GM12801 (cell line): ENCODE data around the gene PIMREG.

Experiments
- TF ChIP-seq, protein P1 (sequence below): IDR thresholded peaks from one replicate; pipeline ENCODE4 v1.5.1; 2011; ENCODE audit warnings: control low read depth; ENCODE audit not compliant: insufficient read length; ENCODE audit errors: extremely low read depth

The PIMREG gene

DNA sequence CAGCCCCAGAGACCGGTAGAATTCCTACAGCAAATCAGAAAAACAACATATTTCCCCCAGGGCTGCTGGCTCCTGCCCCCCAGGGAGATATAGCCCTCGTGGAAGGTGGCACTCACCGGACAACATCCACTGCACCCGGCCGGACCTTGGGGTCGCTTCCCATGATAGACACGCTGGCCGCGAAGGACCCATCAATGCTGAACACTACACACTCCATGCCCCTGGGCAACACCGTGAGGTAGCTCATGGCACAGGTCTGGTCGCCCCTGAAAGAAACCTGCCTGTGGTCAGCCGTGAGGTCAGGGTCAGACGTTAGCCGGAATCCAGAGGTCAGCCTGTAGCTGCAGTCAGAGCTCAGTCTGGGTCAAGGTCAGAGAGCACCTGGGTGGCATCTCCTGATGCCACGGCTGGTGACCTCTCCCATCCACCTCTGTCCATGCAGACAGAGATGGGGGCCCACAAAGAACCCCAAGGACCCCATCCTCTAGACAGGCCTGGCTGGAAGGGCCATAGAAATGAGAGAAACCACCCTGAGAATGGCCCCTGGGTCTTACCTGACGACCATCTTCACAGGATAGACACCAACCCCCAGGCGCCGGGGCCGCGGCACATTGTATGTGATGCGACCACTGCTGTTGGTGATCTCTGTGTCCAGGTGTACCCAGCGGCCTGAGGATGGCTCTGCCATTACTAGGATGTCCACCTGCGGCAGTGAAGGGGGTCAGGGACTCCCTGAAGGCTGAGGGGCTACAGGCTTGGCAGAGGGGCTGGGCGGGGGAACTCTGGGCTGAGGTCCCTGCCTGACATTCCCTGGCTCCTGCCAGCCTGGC, 19.6 kb downstream of the PIMREG start:
- TF ChIP-seq, protein P1, sequence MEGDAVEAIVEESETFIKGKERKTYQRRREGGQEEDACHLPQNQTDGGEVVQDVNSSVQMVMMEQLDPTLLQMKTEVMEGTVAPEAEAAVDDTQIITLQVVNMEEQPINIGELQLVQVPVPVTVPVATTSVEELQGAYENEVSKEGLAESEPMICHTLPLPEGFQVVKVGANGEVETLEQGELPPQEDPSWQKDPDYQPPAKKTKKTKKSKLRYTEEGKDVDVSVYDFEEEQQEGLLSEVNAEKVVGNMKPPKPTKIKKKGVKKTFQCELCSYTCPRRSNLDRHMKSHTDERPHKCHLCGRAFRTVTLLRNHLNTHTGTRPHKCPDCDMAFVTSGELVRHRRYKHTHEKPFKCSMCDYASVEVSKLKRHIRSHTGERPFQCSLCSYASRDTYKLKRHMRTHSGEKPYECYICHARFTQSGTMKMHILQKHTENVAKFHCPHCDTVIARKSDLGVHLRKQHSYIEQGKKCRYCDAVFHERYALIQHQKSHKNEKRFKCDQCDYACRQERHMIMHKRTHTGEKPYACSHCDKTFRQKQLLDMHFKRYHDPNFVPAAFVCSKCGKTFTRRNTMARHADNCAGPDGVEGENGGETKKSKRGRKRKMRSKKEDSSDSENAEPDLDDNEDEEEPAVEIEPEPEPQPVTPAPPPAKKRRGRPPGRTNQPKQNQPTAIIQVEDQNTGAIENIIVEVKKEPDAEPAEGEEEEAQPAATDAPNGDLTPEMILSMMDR: no peak

DNA sequence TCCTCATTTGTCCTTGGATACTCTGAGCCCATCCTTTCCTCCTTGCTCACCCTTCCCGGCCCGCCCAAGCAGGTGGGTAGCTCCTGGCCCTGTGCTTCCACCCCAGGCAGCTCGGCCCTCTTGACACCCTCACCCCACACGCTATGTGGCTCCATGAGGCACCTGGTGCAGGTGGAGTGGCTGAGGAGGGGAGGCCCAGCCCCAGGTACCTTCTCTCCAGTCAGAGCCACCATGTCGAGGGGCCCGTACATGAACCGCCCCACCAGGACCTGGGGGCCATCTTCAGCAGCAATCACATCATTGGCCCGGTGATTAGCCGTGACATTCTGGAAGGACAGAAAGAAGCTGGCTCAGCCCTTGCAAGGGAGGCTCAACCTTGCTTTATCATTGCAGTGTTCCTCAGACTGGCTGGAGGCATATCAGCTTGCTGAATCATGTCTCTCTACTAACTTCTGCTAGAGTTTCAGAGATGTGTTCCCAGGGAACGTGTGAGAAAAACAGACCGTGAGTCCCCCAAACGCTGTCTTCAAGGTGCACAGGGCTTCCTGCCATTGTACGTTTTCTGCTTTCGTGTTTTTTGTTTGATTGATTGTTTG, 20.3 kb downstream of the PIMREG start:
- TF ChIP-seq, protein P1: no peak

DNA sequence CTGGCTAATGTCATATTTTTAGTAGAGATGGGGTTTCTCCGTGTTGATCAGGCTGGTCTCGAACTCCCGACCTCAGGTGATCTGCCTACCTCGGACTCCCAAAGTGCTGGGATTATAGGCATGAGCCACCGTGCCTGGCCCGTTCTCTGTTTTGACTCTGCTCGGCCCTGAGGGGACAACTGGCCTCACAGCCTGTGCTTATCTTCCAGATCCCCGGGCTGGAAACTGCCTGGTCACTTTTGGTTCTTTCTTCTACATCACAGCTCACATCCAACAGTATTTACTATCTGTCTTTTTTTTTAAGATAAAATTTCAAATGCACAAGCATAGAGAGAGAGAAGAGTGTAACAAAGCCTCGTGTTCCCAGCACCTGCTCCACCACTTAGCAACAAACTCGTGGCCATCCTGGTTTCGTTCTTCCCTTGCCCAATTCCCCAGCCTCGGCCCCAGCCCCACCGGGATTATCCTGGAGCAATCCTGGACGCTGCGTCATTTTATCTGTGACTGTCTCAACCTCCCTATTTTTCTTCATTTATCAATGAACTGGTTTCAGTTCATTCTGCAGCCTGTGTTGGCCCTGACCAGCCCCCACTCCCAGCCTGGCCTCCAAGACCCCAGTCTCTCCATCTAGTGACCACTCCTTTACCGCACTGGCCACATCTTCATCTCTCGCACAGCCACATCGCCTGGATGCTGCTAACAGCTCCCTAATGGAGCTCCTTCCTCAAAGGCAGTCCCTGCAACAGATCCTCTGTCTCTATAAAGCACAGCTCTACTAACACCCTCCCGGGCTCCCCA, 21.1 kb downstream of the PIMREG start:
- TF ChIP-seq, protein P1: no peak

DNA sequence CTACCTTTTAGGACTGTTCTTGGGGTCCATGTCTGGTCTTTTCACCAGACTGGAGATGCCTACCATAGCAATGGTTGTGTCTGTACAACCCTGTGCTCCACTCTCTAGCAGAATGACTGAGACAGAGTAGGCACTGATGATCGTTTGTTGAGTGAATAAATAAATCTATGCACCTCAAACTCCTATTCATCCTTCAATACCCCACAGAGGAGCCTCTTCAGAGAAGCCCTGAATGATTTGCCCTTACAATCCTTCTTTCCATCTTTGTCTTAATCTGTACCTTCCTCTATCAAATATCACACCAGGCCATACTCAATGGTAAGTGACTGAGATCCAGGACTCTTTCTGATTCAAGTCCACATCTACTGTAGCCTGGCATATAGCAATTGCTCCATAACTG, 23.3 kb downstream of the PIMREG start:
- TF ChIP-seq, protein P1: no peak

DNA sequence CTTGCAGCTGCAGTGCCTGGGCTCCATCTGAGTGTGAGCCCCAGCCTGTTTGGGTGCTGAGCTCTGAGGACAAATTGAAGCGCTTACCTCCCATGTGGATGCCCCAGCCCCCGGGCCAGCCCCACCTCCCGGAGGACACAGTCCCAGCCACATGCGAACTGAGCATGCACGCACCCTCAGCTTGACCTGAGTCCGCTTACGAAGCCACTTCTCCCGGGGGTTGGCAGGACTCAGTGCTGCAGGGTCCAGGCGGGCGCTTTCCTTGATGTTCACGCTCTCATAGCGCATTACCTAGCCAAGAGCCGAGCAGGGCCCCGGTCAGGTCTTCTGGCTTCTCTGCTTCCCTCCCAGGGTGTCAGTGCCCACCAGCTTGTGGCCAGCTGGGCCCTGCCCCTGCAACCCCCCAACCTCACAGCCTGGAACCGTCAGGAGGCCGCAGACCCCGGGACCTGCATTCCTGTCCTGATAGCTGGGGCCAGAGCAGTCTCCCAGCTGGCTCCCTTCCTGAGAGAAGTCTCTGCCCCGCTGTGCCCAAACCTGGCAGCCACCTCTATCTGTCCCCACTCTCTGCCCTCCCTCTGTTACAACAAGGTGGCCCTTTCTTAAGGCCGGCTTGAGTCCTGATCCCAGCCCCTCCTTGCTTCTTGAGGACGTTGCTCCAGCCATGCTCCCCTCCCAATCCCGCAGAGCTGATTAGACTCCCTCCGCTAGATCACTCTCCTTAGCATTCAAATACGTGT, 24.0 kb downstream of the PIMREG start:
- TF ChIP-seq, protein P1: no peak

DNA sequence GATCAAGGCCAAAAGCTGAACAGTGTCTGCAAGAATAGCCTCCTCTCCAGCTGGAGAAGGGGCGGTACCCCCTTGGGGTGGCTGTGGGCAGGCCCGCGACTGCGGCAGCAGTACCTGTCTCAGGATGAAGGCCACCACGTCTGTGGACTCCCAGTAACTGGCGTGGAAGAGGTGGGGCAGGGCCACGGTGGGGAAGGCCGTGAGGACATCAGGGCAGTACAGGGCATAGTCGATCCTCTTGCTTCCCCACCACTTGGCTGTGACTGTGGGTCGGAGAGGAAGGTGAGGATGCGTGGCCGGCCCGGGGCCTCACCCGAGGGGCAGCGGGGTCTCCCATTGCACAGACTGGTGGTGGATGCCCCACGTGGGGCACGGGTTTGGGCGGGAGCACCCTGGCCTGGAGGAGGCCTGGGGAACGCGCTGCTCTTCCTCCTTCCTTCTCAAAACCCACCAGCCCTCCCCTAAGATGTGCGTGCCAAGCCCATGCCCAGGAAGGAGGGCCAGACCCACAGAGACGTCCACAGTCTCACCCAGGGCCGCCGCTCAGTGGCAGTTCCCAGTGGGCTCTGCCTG, 26.0 kb downstream of the PIMREG start:
- TF ChIP-seq, protein P1: no peak
